ENCODE measurements around the gene CPHXL2. TPM values are rescaled to one million over a fixed set of nuclear protein-coding genes. Genes with fewer than 3 reads are reported as not detected.
A peak's percentile ranks its signal among the peaks of the same experiment; 100 is the strongest.

The CPHXL2 gene
- total RNA-seq, 2 donors from 2014 or later = not detected

GRCh38 chr16:75660321-75660720 is 16.5 kb downstream of the CPHXL2 start:
- 91% methylated on average over 6 of the region's 6 CpGs for WGBS
- Histone ChIP-seq H3K4me1 (replicated peaks) (no peaks in the 10 kb centered on the region), H3K27ac (no peak overlapping the region), H3K4me3 (no peak overlapping the region), H3K36me3 (peaks cover 4 to 11% of the 10 kb centered on the region in 2 donors), H3K27me3 (replicated peaks; ENCODE audit: insufficient read depth) (no peaks in the 10 kb centered on the region), H3K9me3 (no peaks in the 10 kb centered on the region)
- TF ChIP-seq CTCF (IDR thresholded peaks at IDR 0.05) (no peak), POLR2AphosphoS5 (IDR thresholded peaks at IDR 0.05) (no peak), POLR2A (IDR thresholded peaks at IDR 0.05) (no peak)
- intact Hi-C loops (cut with DNase I) = no loop called here
- DNase-seq (ENCODE audit: low spot score) = no peak

- H3K36me3 ChIP-seq = peaks cover 7 to 11% of the 10 kb centered on the region in 2 donors
- 100% methylated on average over 2 of the region's 2 CpGs for WGBS
- no peak overlapping the region for H3K27ac ChIP-seq
- H3K27me3 ChIP-seq (replicated peaks; ENCODE audit: insufficient read depth) = no peaks in the 10 kb centered on the region
- TF ChIP-seq CTCF (IDR thresholded peaks at IDR 0.05) (no peak), POLR2A (IDR thresholded peaks at IDR 0.05) (no peak), POLR2AphosphoS5 (IDR thresholded peaks at IDR 0.05) (no peak)
- no peaks in the 10 kb centered on the region for H3K9me3 ChIP-seq
- intact Hi-C loops (cut with DNase I) = no loop called here
- no peaks in the 10 kb centered on the region for H3K4me1 ChIP-seq (replicated peaks)
- no peak for DNase-seq (ENCODE audit: low spot score)
- no peak overlapping the region for H3K4me3 ChIP-seq
Measured at GRCh38 chr16:75658175-75658574, 18.6 kb downstream of the CPHXL2 start.

- WGBS = 61% methylated on average over 1 of the region's 1 CpG
- Histone ChIP-seq H3K9me3 (no peaks in the 10 kb centered on the region), H3K4me3 (no peak overlapping the region), H3K27ac (no peak overlapping the region), H3K36me3 (peaks cover 7 to 11% of the 10 kb centered on the region in 2 donors), H3K4me1 (replicated peaks) (peaks cover 8% of the 10 kb centered on the region), H3K27me3 (replicated peaks; ENCODE audit: insufficient read depth) (no peaks in the 10 kb centered on the region)
- DNase-seq (ENCODE audit: low spot score) = no peak
- TF ChIP-seq CTCF (IDR thresholded peaks at IDR 0.05) (no peak), POLR2AphosphoS5 (IDR thresholded peaks at IDR 0.05) (no peak), POLR2A (IDR thresholded peaks at IDR 0.05) (no peak)
- intact Hi-C loops (cut with DNase I) = no loop called here
Measured at GRCh38 chr16:75653922-75654321, 22.9 kb downstream of the CPHXL2 start.

- peak; percentile 80 for DNase-seq (ENCODE audit: low spot score)
- peak overlapping the region; percentile 94 to 97 for H3K4me3 ChIP-seq
- H3K4me1 ChIP-seq (replicated peaks) = peaks cover 13% of the 10 kb centered on the region
Measured at GRCh38 chr16:75648265-75649076, 28.3 kb downstream of the CPHXL2 start.

More at GRCh38 chr16:75648265-75649076, 28.3 kb downstream of the CPHXL2 start:
- no peaks in the 10 kb centered on the region for H3K9me3 ChIP-seq
- peak overlapping the region; percentile 97 to 99 for H3K27ac ChIP-seq
- intact Hi-C loops (cut with DNase I) = loop anchor here (5.0 kb wide), 1 partner anchor 81 kb away; the partner anchor contains the start of gene GABARAPL2
- 0% methylated on average over 62 of the region's 62 CpGs for WGBS
- H3K36me3 ChIP-seq = peaks cover 0 to 7% of the 10 kb centered on the region in 2 donors
- no peaks in the 10 kb centered on the region for H3K27me3 ChIP-seq (replicated peaks; ENCODE audit: insufficient read depth)
- peak; percentile 64 for TF ChIP-seq POLR2A (IDR thresholded peaks at IDR 0.05)
- TF ChIP-seq CTCF (IDR thresholded peaks at IDR 0.05) = no peak
- TF ChIP-seq POLR2AphosphoS5 (IDR thresholded peaks at IDR 0.05) = peak; percentile 84
